ENCODE data around the gene THAP11. TPM values are rescaled to one million over a fixed set of nuclear protein-coding genes. Genes with fewer than 3 reads are reported as not detected.

Gene THAP11
- total and polyA plus RNA-seq, 2 of the 13 experiments (the other 11 are each of a cell fraction or from before 2014, with no cell fraction given): 44.2 to 53.4 TPM

GRCh38 chr16:67801241-67801640 is 40.9 kb upstream of the THAP11 start (continued):
- TF ChIP-seq ZNF646 (CRISPR knock-in tag; IDR thresholded peaks at IDR 0.05): no peak

GRCh38 chr16:67801883-67802282 is 40.2 kb upstream of the THAP11 start:
- Histone ChIP-seq H3K27ac (ENCODE audit: extremely low read length, insufficient read depth, low read length) (no peak overlapping the region), H3K4me1 (ENCODE audit: insufficient read depth, low read length) (peaks cover 34% of the 10 kb centered on the region), H2AFZ (ENCODE audit: low read length) (no peak overlapping the region), H3K79me2 (ENCODE audit: insufficient read depth, low read length) (peaks cover 63% of the 10 kb centered on the region), H4K20me1 (ENCODE audit: insufficient read depth, low read length) (peaks cover 21% of the 10 kb centered on the region), H3K9ac (ENCODE audit: insufficient read depth, low read depth, low read length) (no peak overlapping the region), H3K9me3 (ENCODE audit: low read length) (no peaks in the 10 kb centered on the region), H3K4me3 (replicated peaks in 1 of 3; ENCODE audit: insufficient read depth in 1 of 3, low read depth in 2 of 3, low read length in 3 of 3) (no peak overlapping the region), H3K4me2 (ENCODE audit: low read depth, low read length) (no peak overlapping the region), H3K36me3 (replicated peaks in 1 of 2; ENCODE audit: control insufficient read depth in 1 of 2, insufficient read depth in 2 of 2, low read length in 2 of 2) (peaks cover 12 to 40% of the 10 kb centered on the region in 2 experiments), H3K27me3 (ENCODE audit: control insufficient read depth in 1 of 2, insufficient read depth in 2 of 2, low read length in 2 of 2) (no peaks in the 10 kb centered on the region; a peak in 1 of 5 replicates)
- ATAC-seq (no peak), DNase-seq (ENCODE audit: low spot score) (no peak), FAIRE-seq (no peak)
- no TSS peak for BruUV-seq (replicated peaks)
- WGBS (ENCODE audit: low lambda C conversion rate): 100% methylated on average over 2 of the region's 2 CpGs
- in situ Hi-C loops (cut with HindIII; ENCODE audit: extremely low pct_ligation_motif_present, low pct_unique_long_range_greater_than_20kb) (no loop called here), intact Hi-C loops (cut with micrococcal nuclease; ENCODE audit: unreplicated experiment) (no loop called here)
- ChIA-PET CTCF (ENCODE audit: low intra/inter-chr PET ratio, low total read pairs) (interaction anchor here (1.0 kb wide), 1 partner anchor 15 kb away, joined by 3 read pairs; no protein-coding TSS in a partner anchor), POLR2A (interaction anchor here (1.4 to 1.5 kb wide), 2 partner anchors 32 to 83 kb away, joined by 3 to 4 read pairs; partner anchors contain the start of gene GFOD2)
- no peak for TF ChIP-seq CREB3 (CRISPR knock-in tag; IDR thresholded peaks at IDR 0.05)
- no peak for TF ChIP-seq BRF2 (CRISPR knock-in tag; IDR thresholded peaks at IDR 0.05)
- TF ChIP-seq ZMYM2 (CRISPR knock-in tag; IDR thresholded peaks at IDR 0.05): no peak
- no peak for TF ChIP-seq ZNF350 (CRISPR knock-in tag; IDR thresholded peaks at IDR 0.05; ENCODE audit: borderline replicate concordance, low read depth)
- TF ChIP-seq GMEB1 (CRISPR knock-in tag; IDR thresholded peaks at IDR 0.05; ENCODE audit: borderline replicate concordance): no peak
- no peak for TF ChIP-seq MXI1 (IDR thresholded peaks at IDR 0.05; ENCODE audit: borderline replicate concordance, low read depth, low read length)
- no peak for TF ChIP-seq MLXIP (CRISPR knock-in tag; IDR thresholded peaks at IDR 0.05; ENCODE audit: borderline replicate concordance)
- no peak for TF ChIP-seq ZNF792 (CRISPR knock-in tag; IDR thresholded peaks at IDR 0.05)

Data from HepG2 (cell line).